IMR-90 (cell line): Measurements from ENCODE around the gene NCOA3. TPM values are rescaled to one million over a fixed set of nuclear protein-coding genes. Genes with fewer than 3 reads are reported as not detected.

Experiments used
- ATAC-seq: fragments of 200-7000 bp; cut with Tn5 transposase; 2 replicates; pipeline ENCODE4 v1.9.1; 2020; ENCODE audit warnings: low read depth, mild to moderate bottlenecking, moderate library complexity
- BruUV-seq: library from RNA; stranded (reverse); fragments of 400-500 nt; replicated peaks from 2 replicates; lab custom pipeline; 2021; lab: Mats Ljungman, UMichigan
- CTCF ChIA-PET: fragments of 300-600 bp; formaldehyde crosslinking; extraction: SDS; loops from one replicate; lab custom pipeline; 2021; ENCODE audit warnings: antibody characterized with exemption; lab: Yijun Ruan, JAX
- POLR2A ChIA-PET: fragments of 300-600 bp; sonication (Branson Sonifier 250); formaldehyde crosslinking; loops from one replicate; lab custom pipeline; 2022; ENCODE audit warnings: antibody characterized with exemption; ENCODE audit not compliant: unreplicated experiment; lab: Charles Lee
- DNase-seq: peaks from one replicate; pipeline ENCODE4 v3.0.0; 2013
- H2AFZ ChIP-seq: replicated peaks from 2 replicates; pipeline ENCODE3; 2013; ENCODE audit warnings: low read length, mild to moderate bottlenecking; ENCODE audit not compliant: poor library complexity
- H2AK5ac ChIP-seq: 2 replicates; pipeline ENCODE4 v1.6.1; 2013; ENCODE audit warnings: low read depth, low read length, inconsistent platforms
- H2AK9ac ChIP-seq: replicated peaks from 2 replicates; pipeline ENCODE3; 2013; ENCODE audit warnings: mild to moderate bottlenecking, low read depth, low read length, moderate library complexity; ENCODE audit not compliant: poor library complexity
- H2BK120ac ChIP-seq: 2 replicates; pipeline ENCODE4 v1.6.1; 2013; ENCODE audit warnings: low read depth, low read length, inconsistent platforms
- H2BK15ac ChIP-seq: 3 replicates; pipeline ENCODE4 v1.6.1; 2013; ENCODE audit warnings: low read depth, low read length, inconsistent platforms
- H2BK20ac ChIP-seq: 2 replicates; pipeline ENCODE4 v1.6.1; 2013; ENCODE audit warnings: low read depth, mild to moderate bottlenecking, inconsistent platforms, low read length, moderate library complexity
- H2BK5ac ChIP-seq: 2 replicates; pipeline ENCODE4 v1.6.1; 2013; ENCODE audit warnings: mild to moderate bottlenecking, low read depth, low read length, inconsistent platforms; ENCODE audit not compliant: poor library complexity, severe bottlenecking
- H3K14ac ChIP-seq: replicated peaks from 2 replicates; pipeline ENCODE4 v1.6.1; 2013; ENCODE audit warnings: low read depth, low read length, inconsistent platforms
- H3K18ac ChIP-seq: 2 replicates; pipeline ENCODE4 v1.6.1; 2013; ENCODE audit warnings: low read depth, low read length, control low read depth
- H3K23ac ChIP-seq: 2 replicates; pipeline ENCODE4 v1.6.1; 2013; ENCODE audit warnings: low read depth, low read length, inconsistent platforms
- H3K27ac ChIP-seq: 2 replicates; pipeline ENCODE4 v1.5.1; 2013; ENCODE audit warnings: mild to moderate bottlenecking, control low read depth, low read length; ENCODE audit not compliant: insufficient read depth
- H3K27me3 ChIP-seq: 2 replicates; pipeline ENCODE4 v1.6.1; 2013; ENCODE audit warnings: low read length; ENCODE audit not compliant: control insufficient read depth, insufficient read depth
- H3K36me3 ChIP-seq: 2 replicates; pipeline ENCODE4 v1.6.1; 2013; ENCODE audit warnings: low read length, mixed read lengths; ENCODE audit not compliant: control insufficient read depth, insufficient read depth
- H3K4ac ChIP-seq: 2 replicates; pipeline ENCODE4 v1.6.1; 2013; ENCODE audit warnings: low read depth, low read length, inconsistent platforms
- H3K4me1 ChIP-seq: 2 replicates; pipeline ENCODE4 v1.6.1; 2013; ENCODE audit warnings: low read length, mixed read lengths; ENCODE audit not compliant: control insufficient read depth, insufficient read depth
- H3K4me2 ChIP-seq: 2 replicates; pipeline ENCODE4 v1.6.1; 2013; ENCODE audit warnings: low read depth, mild to moderate bottlenecking, control low read depth, low read length, moderate library complexity
- H3K4me3 ChIP-seq: 2 replicates; pipeline ENCODE4 v1.5.1; 2013; ENCODE audit warnings: low read depth, mild to moderate bottlenecking, control low read depth, low read length, moderate library complexity; ENCODE audit not compliant: insufficient read depth
- H3K56ac ChIP-seq: 2 replicates; pipeline ENCODE4 v1.6.1; 2013; ENCODE audit warnings: low read length, inconsistent platforms; ENCODE audit not compliant: insufficient read depth; ENCODE audit errors: extremely low read depth
- H3K79me1 ChIP-seq, 2 experiments: 2 replicates each; pipeline ENCODE4 v1.6.1; 2013; ENCODE audit warnings: low read length in 2 of 2, inconsistent platforms in 1 of 2, low read depth in 1 of 2
- H3K9ac ChIP-seq: 2 replicates; pipeline ENCODE4 v1.6.1; 2013; ENCODE audit warnings: low read depth, low read length, control low read depth
- H3K9me1 ChIP-seq: 2 replicates; pipeline ENCODE4 v1.6.1; 2013; ENCODE audit warnings: low read length, inconsistent platforms; ENCODE audit not compliant: insufficient read depth
- H3K9me3 ChIP-seq: 2 replicates; pipeline ENCODE4 v1.6.1; 2013; ENCODE audit warnings: low read length; ENCODE audit not compliant: control insufficient read depth, insufficient read depth
- H4K20me1 ChIP-seq: 2 replicates; pipeline ENCODE4 v1.6.1; 2013; ENCODE audit warnings: low read length, inconsistent platforms; ENCODE audit not compliant: insufficient read depth
- H4K5ac ChIP-seq: 2 replicates; pipeline ENCODE4 v1.6.1; 2013; ENCODE audit warnings: mild to moderate bottlenecking, low read depth, low read length, control low read depth
- H4K8ac ChIP-seq, 2 experiments: 2 replicates each; pipeline ENCODE4 v1.6.1; 2013; ENCODE audit warnings: low read depth in 2 of 2, low read length in 2 of 2, control low read depth in 1 of 2, inconsistent platforms in 1 of 2
- H4K91ac ChIP-seq: 2 replicates; pipeline ENCODE4 v1.6.1; 2013; ENCODE audit warnings: low read depth, low read length, inconsistent platforms; ENCODE audit not compliant: insufficient read depth
- BHLHE40 ChIP-seq: fragments of 150-350 bp; IDR thresholded peaks from 2 replicates; pipeline ENCODE4 v1.6.1; 2016; ENCODE audit warnings: mild to moderate bottlenecking, low read depth, low read length
- MAFK ChIP-seq: IDR thresholded peaks from 2 replicates; pipeline ENCODE4 v1.6.1; 2012; ENCODE audit warnings: low read depth, low read length, improper control_type of control experiment
- WGBS, 2 experiments: methylation state at CpG; one replicate each; pipeline versions ENCODE4 v1.1.5 to v1.1.7; 2013; ENCODE audit warnings: missing lambda C conversion rate in 2 of 2; ENCODE audit not compliant: insufficient read length in 1 of 2; ENCODE audit errors: extremely low coverage in 2 of 2; 5-methylcytosine and 5-hydroxymethylcytosine counted together
- dilution Hi-C: fragments of 300-500 bp; cut with HindIII; formaldehyde crosslinking; loops from one replicate; pipeline ENCODE4 v1.14.3; 2018; ENCODE audit warnings: low sequenced_read_pairs; ENCODE audit not compliant: unreplicated experiment
- in situ Hi-C: fragments of 300-500 bp; cut with MboI; formaldehyde crosslinking; loops from 3 replicates; pipeline ENCODE4 v1.14.3; 2019; ENCODE audit warnings: low sequenced_read_pairs, inconsistent platforms, mixed read lengths
- intact Hi-C: fragments of 100-400 bp; cut with micrococcal nuclease; formaldehyde crosslinking; loops from 2 replicates; pipeline ENCODE4 v1.10.0; 2022
- polyA plus RNA-seq, 3 experiments: library from polyadenylated mRNA; depleted of rRNA; stranded (reverse); fragments of >200 nt; gene quantifications; 2 replicates each; pipeline ENCODE4 v1.2.3, GENCODE V29; 2012; ENCODE audit warnings: low replicate concordance in 1 of 3
- total RNA-seq: library from RNA; depleted of rRNA; stranded (reverse); fragments of >200 nt; gene quantifications from 2 replicates; pipeline ENCODE4 v1.2.3, GENCODE V29; 2012

Gene NCOA3
- total and polyA plus RNA-seq, 2 of the 4 experiments (the other 2 are of a cell fraction), result 8.8 to 29.0 TPM

DNA sequence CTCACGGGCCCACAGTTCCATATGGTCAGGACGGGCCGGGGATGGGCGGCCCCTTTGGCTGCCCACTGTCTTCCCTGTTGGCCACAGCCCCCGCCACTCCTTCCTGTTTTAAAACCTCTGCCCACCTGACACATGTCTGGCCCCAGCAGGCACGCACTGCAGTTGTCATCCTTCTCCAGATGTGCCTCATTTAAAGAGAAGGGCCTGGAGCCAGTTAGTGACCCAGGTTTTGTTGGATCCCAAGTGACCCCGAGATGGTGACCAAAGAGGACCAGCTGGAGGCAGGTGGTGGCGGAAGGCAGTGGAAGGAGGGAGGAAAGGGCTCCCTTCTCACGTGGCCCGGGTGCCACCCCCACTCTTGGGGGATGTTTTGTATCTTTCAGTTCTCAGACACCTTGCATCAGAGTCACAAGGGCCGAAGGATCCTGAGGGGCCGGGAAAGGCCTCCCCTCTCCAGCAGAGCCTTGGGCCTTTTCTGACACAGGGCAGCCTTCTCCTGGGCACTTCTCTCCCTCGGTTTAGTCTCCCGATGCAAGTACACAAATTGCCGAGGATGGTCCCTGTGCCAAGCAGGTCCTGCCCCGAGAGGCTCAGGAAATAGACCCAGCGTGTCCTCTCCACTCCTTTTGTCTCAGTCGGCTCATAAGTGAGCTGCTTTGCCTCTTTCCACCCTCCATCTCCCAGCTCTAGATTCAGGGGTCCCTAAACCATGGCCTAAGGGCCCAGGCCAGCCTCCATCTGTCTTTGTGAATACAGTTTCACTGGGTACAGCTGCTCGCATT is 166.0 kb downstream of the NCOA3 start:
- ChIA-PET CTCF (interaction anchor here (0.5 to 1.3 kb wide), 2 partner anchors 287 to 953 kb away, joined by 3 to 4 read pairs; no protein-coding TSS in a partner anchor), POLR2A (no interaction called here)
- no peaks in the 10 kb centered on the region for H4K20me1 ChIP-seq
- no peak overlapping the region for H2BK120ac ChIP-seq
- dilution Hi-C loops, result no loop called here
- H4K8ac ChIP-seq, result no peak overlapping the region
- H2BK15ac ChIP-seq, result no peak overlapping the region
- whole genome bisulfite sequencing, 2 experiments, result 83% methylated on average over 7 of the region's 19 CpGs; no CpG with 5 or more reads in 1 of the 2 experiments
- no peak overlapping the region for H3K14ac ChIP-seq
- intact Hi-C loops, result no loop called here
- H3K4me3 ChIP-seq, result no peak overlapping the region
- BruUV-seq, result no TSS peak
- H3K18ac ChIP-seq, result no peak overlapping the region
- no peak for DNase-seq
- H2BK20ac ChIP-seq, result no peak overlapping the region
- H2AK5ac ChIP-seq, result no peak overlapping the region
- no peak overlapping the region for H3K4me2 ChIP-seq
- H2AFZ ChIP-seq, result no peak overlapping the region
- no peaks in the 10 kb centered on the region for H3K79me1 ChIP-seq
- no peak overlapping the region for H3K23ac ChIP-seq
- H3K27me3 ChIP-seq, result peaks cover 8% of the 10 kb centered on the region
- no peak overlapping the region for H4K5ac ChIP-seq
- no peak overlapping the region for H3K56ac ChIP-seq
- no peak overlapping the region for H3K27ac ChIP-seq
- no peaks in the 10 kb centered on the region for H3K9me1 ChIP-seq
- no peak overlapping the region for H2BK5ac ChIP-seq
- no peaks in the 10 kb centered on the region for H3K9me3 ChIP-seq
- H4K91ac ChIP-seq, result no peak overlapping the region
- no peak overlapping the region for H2AK9ac ChIP-seq
- H3K4me1 ChIP-seq, result no peaks in the 10 kb centered on the region
- peaks cover 4% of the 10 kb centered on the region; the same call in 1 of the 2 replicates for H3K36me3 ChIP-seq
- no peak overlapping the region for H3K4ac ChIP-seq
- TF ChIP-seq MAFK (no peak), BHLHE40 (no peak)
- ATAC-seq, result no peak
- in situ Hi-C loops, result loop anchor here (25.0 kb wide), 1 partner anchor 1245 kb away; the partner anchor contains the start of gene ARFGEF2
- H3K9ac ChIP-seq, result no peak overlapping the region
